ENCODE results near the gene CCDC6.

Gene CCDC6

DNA sequence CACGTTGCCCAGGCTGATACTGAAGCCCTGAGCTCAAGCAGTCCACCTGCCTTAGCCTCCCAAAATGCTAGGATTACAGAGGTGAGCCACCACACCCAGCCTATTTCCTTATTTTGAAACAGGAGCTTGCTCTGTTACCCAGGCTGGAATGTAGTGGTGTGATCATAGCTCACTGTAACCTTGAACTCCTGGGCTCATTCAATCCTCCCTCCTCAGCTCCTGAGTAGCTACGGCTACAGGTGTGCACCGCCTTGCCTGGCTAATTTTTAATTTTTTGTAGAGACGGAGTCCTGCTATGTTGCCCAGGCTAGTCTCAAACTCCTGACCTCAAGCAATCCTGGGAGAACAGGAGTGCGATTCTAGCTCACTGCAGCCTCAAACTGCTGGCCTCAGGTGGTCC is 164.8 kb downstream of the CCDC6 start:
- DNase-seq (ENCODE audit: low spot score), result no peak
- TF ChIP-seq CTCF (IDR thresholded peaks at IDR 0.05), result no peak
- Histone ChIP-seq H3K27ac (no peak overlapping the region), H3K4me3 (no peak overlapping the region)

DNA sequence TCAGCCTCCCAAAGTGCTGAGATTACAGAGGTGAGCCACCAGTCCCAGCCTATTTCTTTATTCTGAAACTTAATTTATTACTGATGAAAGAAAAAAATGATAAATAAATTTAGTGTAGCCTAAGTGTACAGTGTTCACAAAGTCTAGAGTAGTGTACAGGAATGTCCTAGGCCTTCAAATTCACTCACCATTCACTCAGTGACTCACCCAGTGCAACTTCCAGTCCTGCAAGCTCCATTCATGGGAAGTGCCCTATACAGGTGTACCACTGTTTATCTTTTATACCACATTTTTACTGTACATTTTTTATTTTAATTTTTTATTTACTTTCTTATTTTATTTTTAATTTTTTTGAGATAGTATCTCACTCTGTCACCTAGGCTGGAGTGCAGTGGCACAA is 165.3 kb downstream of the CCDC6 start:
- no peak overlapping the region for H3K27ac ChIP-seq
- no peak for DNase-seq (ENCODE audit: low spot score)
- no peak overlapping the region for H3K4me3 ChIP-seq
- TF ChIP-seq CTCF (IDR thresholded peaks at IDR 0.05), result no peak

Data from coronary artery (tissue), 2 donors.